K562 (cell line): Measurements from ENCODE around the gene KIF19. TPM values are rescaled to one million over a fixed set of nuclear protein-coding genes. Genes with fewer than 3 reads are reported as not detected.
A peak's percentile ranks its signal among the peaks of the same experiment; 100 is the strongest.

ENCODE experiments used
- BMI1 ChIP-seq: fragments of 150-350 bp; IDR thresholded peaks from 2 replicates; pipeline ENCODE4 v1.6.1; 2014; ENCODE audit warnings: low read length
- CHCHD3 ChIP-seq: fragments of 250-450 bp; sonication (Bioruptor Pico); IDR thresholded peaks from 2 replicates; pipeline ENCODE4 v2.1.2; 2022; ENCODE audit warnings: mild to moderate bottlenecking
- CTBP1 ChIP-seq: fragments of 450-650 bp; IDR thresholded peaks from 2 replicates; pipeline ENCODE4 v1.6.1; 2016; ENCODE audit warnings: borderline replicate concordance
- FOXK2 ChIP-seq, 2 experiments: fragments of 450-650 bp; IDR thresholded peaks in 1 of 2; conservative IDR thresholded peaks in 1 of 2; 2 replicates each; pipeline ENCODE4 v1.6.1; 2016; ENCODE audit warnings: low read depth in 2 of 2, mild to moderate bottlenecking in 1 of 2
- HDAC6 ChIP-seq: IDR thresholded peaks from 2 replicates; pipeline ENCODE4 v1.6.1; 2012; ENCODE audit warnings: low read depth, mild to moderate bottlenecking, control low read depth, inconsistent platforms, low read length, moderate library complexity
- MYNN ChIP-seq, 2 experiments: sonication (generic); formaldehyde crosslinking in 1 of 2; IDR thresholded peaks; 2 replicates each; pipeline versions ENCODE4 v1.5.0 to v1.6.1; 2016 to 2020; ENCODE audit warnings: antibody characterized with exemption in 1 of 2, missing genetic modification reagents in 1 of 2
- NCOA2 ChIP-seq, 2 experiments: fragments of 450-650 bp; IDR thresholded peaks; 2 replicates each; pipeline ENCODE4 v1.6.1; 2018; ENCODE audit warnings: mild to moderate bottlenecking in 2 of 2, moderate library complexity in 1 of 2; ENCODE audit not compliant: partially characterized antibody in 2 of 2
- NFIC ChIP-seq: fragments of 450-650 bp; IDR thresholded peaks from 2 replicates; pipeline ENCODE4 v1.6.1; 2017; ENCODE audit warnings: mild to moderate bottlenecking, inconsistent platforms
- PURB ChIP-seq: sonication (generic); formaldehyde crosslinking; IDR thresholded peaks from 2 replicates; pipeline ENCODE4 v1.9.0; 2021; ENCODE audit warnings: low read depth, mild to moderate bottlenecking, missing genetic modification reagents
- RBM14 ChIP-seq: fragments of 200-400 bp; formaldehyde crosslinking; IDR thresholded peaks from 2 replicates; pipeline ENCODE4 v1.6.1; 2018; ENCODE audit warnings: low read depth, mild to moderate bottlenecking, low read length, moderate library complexity, borderline replicate concordance; ENCODE audit not compliant: insufficient read depth
- TOE1 ChIP-seq, 2 experiments: fragments of 450-650 bp in 1 of 2; sonication (generic) in 1 of 2; formaldehyde crosslinking in 1 of 2; IDR thresholded peaks; 2 replicates each; pipeline versions ENCODE4 v1.7.1 to v1.8.0; 2016 to 2022; ENCODE audit warnings: borderline replicate concordance in 2 of 2, mild to moderate bottlenecking in 2 of 2, antibody characterized with exemption in 1 of 2, inconsistent platforms in 1 of 2, low read depth in 1 of 2, missing genetic modification reagents in 1 of 2, moderate library complexity in 1 of 2
- ZNF239 ChIP-seq: fragments of 250-450 bp; sonication (Bioruptor Pico); IDR thresholded peaks from 2 replicates; pipeline ENCODE4 v1.4.0; 2020; ENCODE audit warnings: mild to moderate bottlenecking
- ZNF263 ChIP-seq: sonication (generic); formaldehyde crosslinking; IDR thresholded peaks from 2 replicates; pipeline ENCODE4 v1.8.0; 2022; ENCODE audit warnings: mild to moderate bottlenecking, missing genetic modification reagents, borderline replicate concordance
- ZNF583 ChIP-seq: fragments of 250-450 bp; sonication (Bioruptor Pico); IDR thresholded peaks from 2 replicates; pipeline ENCODE4 v1.4.0; 2020
- polyA plus RNA-seq, 8 experiments: library from polyadenylated mRNA; depleted of rRNA in 4 of 8; stranded (reverse) in 5 of 8; unstranded in 3 of 8; fragments of >200 nt; fragmentation: Nextera tagmentation in 2 of 8; fragmentation: Illumina TruSeq in 1 of 8; extraction: Ambion mirVana in 2 of 8; extraction: Trizol in 1 of 8; gene quantifications; 2 replicates each; pipeline versions ENCODE4 v1.2.1 to v1.2.3, GENCODE V29; 2011 to 2014; ENCODE audit warnings: inconsistent platforms in 1 of 8, missing spikeins in 1 of 8
- total RNA-seq, 7 experiments: library from RNA; depleted of rRNA in 6 of 7; stranded (reverse); fragments of >200 nt in 6 of 7; fragmentation: Illumina TruSeq in 2 of 7; extraction: Trizol in 2 of 7; gene quantifications; 2 replicates each; pipeline versions ENCODE4 v1.2.1 to v1.2.3, GENCODE V29; 2011 to 2021; ENCODE audit warnings: low replicate concordance in 1 of 7
- TF ChIP-seq, protein P1 (sequence below): sonication (generic); formaldehyde crosslinking; IDR thresholded peaks from 2 replicates; pipeline ENCODE4 v1.8.1; 2023; ENCODE audit warnings: missing genetic modification reagents, mild to moderate bottlenecking, borderline replicate concordance
- TF ChIP-seq, protein P2 (sequence below): IDR thresholded peaks from 3 replicates; pipeline ENCODE4 v1.6.1; 2011; ENCODE audit warnings: borderline replicate concordance, mild to moderate bottlenecking; ENCODE audit not compliant: insufficient read length, insufficient read depth
- TF ChIP-seq, protein P3 (sequence below): fragments of 250-450 bp; sonication (Bioruptor Pico); IDR thresholded peaks from 2 replicates; pipeline ENCODE4 v1.8.0; 2021; ENCODE audit warnings: mild to moderate bottlenecking, moderate library complexity
- TF ChIP-seq, protein P4 (sequence below): fragments of 150-350 bp; conservative IDR thresholded peaks from 2 replicates; pipeline ENCODE4 v1.6.1; 2014; ENCODE audit warnings: low read length

Gene KIF19
- total and polyA plus RNA-seq, 9 of the 15 experiments (the other 6 are each of a cell fraction or from before 2014, with no cell fraction given), result 0.10 TPM; not detected in 8

DNA sequence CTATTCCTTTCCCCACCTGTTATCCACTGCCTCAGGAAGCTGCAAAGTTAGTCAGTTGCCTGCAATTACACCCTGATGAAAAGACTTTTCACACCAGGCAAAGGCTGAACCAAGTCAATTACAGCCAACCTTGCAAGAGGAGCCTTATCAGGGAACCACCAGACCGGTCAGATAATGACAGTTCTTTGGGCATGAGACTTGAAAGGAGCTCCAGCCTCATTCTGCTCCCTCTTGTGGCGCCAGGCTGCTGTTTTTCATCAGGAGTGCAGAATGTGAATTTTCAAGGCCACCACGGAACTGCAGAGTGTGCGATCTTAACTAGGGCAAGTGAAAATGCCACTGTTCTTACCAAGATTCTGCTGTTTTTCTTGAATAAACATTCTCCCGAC lies 29.5 kb upstream of the KIF19 start (continued):
- TF ChIP-seq, protein P1, sequence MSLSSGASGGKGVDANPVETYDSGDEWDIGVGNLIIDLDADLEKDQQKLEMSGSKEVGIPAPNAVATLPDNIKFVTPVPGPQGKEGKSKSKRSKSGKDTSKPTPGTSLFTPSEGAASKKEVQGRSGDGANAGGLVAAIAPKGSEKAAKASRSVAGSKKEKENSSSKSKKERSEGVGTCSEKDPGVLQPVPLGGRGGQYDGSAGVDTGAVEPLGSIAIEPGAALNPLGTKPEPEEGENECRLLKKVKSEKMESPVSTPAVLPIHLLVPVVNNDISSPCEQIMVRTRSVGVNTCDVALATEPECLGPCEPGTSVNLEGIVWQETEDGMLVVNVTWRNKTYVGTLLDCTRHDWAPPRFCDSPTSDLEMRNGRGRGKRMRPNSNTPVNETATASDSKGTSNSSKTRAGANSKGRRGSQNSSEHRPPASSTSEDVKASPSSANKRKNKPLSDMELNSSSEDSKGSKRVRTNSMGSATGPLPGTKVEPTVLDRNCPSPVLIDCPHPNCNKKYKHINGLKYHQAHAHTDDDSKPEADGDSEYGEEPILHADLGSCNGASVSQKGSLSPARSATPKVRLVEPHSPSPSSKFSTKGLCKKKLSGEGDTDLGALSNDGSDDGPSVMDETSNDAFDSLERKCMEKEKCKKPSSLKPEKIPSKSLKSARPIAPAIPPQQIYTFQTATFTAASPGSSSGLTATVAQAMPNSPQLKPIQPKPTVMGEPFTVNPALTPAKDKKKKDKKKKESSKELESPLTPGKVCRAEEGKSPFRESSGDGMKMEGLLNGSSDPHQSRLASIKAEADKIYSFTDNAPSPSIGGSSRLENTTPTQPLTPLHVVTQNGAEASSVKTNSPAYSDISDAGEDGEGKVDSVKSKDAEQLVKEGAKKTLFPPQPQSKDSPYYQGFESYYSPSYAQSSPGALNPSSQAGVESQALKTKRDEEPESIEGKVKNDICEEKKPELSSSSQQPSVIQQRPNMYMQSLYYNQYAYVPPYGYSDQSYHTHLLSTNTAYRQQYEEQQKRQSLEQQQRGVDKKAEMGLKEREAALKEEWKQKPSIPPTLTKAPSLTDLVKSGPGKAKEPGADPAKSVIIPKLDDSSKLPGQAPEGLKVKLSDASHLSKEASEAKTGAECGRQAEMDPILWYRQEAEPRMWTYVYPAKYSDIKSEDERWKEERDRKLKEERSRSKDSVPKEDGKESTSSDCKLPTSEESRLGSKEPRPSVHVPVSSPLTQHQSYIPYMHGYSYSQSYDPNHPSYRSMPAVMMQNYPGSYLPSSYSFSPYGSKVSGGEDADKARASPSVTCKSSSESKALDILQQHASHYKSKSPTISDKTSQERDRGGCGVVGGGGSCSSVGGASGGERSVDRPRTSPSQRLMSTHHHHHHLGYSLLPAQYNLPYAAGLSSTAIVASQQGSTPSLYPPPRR (CRISPR knock-in tag), result no peak
- TF ChIP-seq, protein P2, sequence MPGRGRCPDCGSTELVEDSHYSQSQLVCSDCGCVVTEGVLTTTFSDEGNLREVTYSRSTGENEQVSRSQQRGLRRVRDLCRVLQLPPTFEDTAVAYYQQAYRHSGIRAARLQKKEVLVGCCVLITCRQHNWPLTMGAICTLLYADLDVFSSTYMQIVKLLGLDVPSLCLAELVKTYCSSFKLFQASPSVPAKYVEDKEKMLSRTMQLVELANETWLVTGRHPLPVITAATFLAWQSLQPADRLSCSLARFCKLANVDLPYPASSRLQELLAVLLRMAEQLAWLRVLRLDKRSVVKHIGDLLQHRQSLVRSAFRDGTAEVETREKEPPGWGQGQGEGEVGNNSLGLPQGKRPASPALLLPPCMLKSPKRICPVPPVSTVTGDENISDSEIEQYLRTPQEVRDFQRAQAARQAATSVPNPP, result no peak
- no peak for TF ChIP-seq RBM14
- TF ChIP-seq ZNF583 (CRISPR knock-in tag), result no peak; the same call in 1 of the 2 replicates
- no peak for TF ChIP-seq NCOA2 (IDR thresholded peaks at IDR 0.05; ENCODE audit: partially characterized antibody in 2 of 2)
- TF ChIP-seq, protein P3, sequence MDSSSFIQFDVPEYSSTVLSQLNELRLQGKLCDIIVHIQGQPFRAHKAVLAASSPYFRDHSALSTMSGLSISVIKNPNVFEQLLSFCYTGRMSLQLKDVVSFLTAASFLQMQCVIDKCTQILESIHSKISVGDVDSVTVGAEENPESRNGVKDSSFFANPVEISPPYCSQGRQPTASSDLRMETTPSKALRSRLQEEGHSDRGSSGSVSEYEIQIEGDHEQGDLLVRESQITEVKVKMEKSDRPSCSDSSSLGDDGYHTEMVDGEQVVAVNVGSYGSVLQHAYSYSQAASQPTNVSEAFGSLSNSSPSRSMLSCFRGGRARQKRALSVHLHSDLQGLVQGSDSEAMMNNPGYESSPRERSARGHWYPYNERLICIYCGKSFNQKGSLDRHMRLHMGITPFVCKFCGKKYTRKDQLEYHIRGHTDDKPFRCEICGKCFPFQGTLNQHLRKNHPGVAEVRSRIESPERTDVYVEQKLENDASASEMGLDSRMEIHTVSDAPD (CRISPR knock-in tag), result no peak
- peak; percentile 9; a peak in 1 of 4 replicates for TF ChIP-seq FOXK2 (conservative IDR thresholded peaks at IDR 0.05 in 1 of 2, IDR thresholded peaks at IDR 0.05 in 1 of 2; ENCODE audit: low read depth in 2 of 2)
- no peak for TF ChIP-seq BMI1
- TF ChIP-seq, protein P4, sequence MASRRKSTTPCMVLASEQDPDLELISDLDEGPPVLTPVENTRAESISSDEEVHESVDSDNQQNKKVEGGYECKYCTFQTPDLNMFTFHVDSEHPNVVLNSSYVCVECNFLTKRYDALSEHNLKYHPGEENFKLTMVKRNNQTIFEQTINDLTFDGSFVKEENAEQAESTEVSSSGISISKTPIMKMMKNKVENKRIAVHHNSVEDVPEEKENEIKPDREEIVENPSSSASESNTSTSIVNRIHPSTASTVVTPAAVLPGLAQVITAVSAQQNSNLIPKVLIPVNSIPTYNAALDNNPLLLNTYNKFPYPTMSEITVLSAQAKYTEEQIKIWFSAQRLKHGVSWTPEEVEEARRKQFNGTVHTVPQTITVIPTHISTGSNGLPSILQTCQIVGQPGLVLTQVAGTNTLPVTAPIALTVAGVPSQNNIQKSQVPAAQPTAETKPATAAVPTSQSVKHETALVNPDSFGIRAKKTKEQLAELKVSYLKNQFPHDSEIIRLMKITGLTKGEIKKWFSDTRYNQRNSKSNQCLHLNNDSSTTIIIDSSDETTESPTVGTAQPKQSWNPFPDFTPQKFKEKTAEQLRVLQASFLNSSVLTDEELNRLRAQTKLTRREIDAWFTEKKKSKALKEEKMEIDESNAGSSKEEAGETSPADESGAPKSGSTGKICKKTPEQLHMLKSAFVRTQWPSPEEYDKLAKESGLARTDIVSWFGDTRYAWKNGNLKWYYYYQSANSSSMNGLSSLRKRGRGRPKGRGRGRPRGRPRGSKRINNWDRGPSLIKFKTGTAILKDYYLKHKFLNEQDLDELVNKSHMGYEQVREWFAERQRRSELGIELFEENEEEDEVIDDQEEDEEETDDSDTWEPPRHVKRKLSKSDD, result no peak
- peak; percentile 87 for TF ChIP-seq MYNN (IDR thresholded peaks at IDR 0.05)
- TF ChIP-seq MYNN (CRISPR knock-in tag; IDR thresholded peaks at IDR 0.05), result no peak
- TF ChIP-seq PURB (CRISPR knock-in tag), result no peak
- no peak for TF ChIP-seq CHCHD3 (CRISPR knock-in tag)
- TF ChIP-seq ZNF263, result no peak
- TF ChIP-seq TOE1 (IDR thresholded peaks at IDR 0.05; ENCODE audit: borderline replicate concordance), result 0 out of 2 replicates have a peak, but pooled peaks have one; percentile 33
- no peak for TF ChIP-seq TOE1 (CRISPR knock-in tag; IDR thresholded peaks at IDR 0.05; ENCODE audit: borderline replicate concordance, low read depth)
- no peak for TF ChIP-seq HDAC6
- TF ChIP-seq ZNF239 (CRISPR knock-in tag), result no peak
- TF ChIP-seq NFIC, result peak; percentile 68
- TF ChIP-seq CTBP1, result peak; percentile 80
